Cardiac muscle cell (in vitro differentiated cells and primary cell): ENCODE results near the gene ERC2. TPM values are rescaled to one million over a fixed set of nuclear protein-coding genes. Genes with fewer than 3 reads are reported as not detected.

Experiments
- DNase-seq, 2 donors: peaks; one replicate each; pipeline versions ENCODE4 v3.0.0 to v3.0.0-alpha.2; 2010 to 2017; ENCODE audit warnings: low read depth in 1 of 2, low spot score in 1 of 2
- H3K27ac ChIP-seq: fragments of 200-600 bp; sonication (generic); 2 replicates; pipeline ENCODE4 v1.5.1; 2016
- H3K27me3 ChIP-seq: fragments of 200-600 bp; sonication (generic); 2 replicates; pipeline ENCODE4 v1.6.0; 2016; ENCODE audit warnings: control low read depth
- H3K36me3 ChIP-seq: fragments of 200-600 bp; sonication (generic); 2 replicates; pipeline ENCODE4 v1.5.1; 2016; ENCODE audit warnings: control low read depth
- H3K4me1 ChIP-seq: fragments of 200-600 bp; sonication (generic); 2 replicates; pipeline ENCODE4 v1.8.1; 2017; ENCODE audit warnings: low read depth, mild to moderate bottlenecking, mixed run types
- H3K4me3 ChIP-seq: fragments of 200-600 bp; sonication (generic); 2 replicates; pipeline ENCODE4 v1.5.1; 2016; ENCODE audit warnings: mild to moderate bottlenecking
- H3K9me3 ChIP-seq: fragments of 200-600 bp; sonication (generic); 2 replicates; pipeline ENCODE4 v1.5.1; 2017; ENCODE audit warnings: low read depth, mild to moderate bottlenecking, control low read depth
- CTCF ChIP-seq: IDR thresholded peaks from 2 replicates; pipeline ENCODE4 v1.5.1; 2012; ENCODE audit warnings: low read depth, mild to moderate bottlenecking, low read length
- polyA plus RNA-seq: library from polyadenylated mRNA; unstranded; fragments of >200 nt; fragmentation: Nextera tagmentation; extraction: Ambion mirVana; gene quantifications from 2 replicates; pipeline ENCODE4 v1.2.1, GENCODE V29; 2016
- total RNA-seq: library from RNA; depleted of rRNA; stranded (reverse); fragments of >200 nt; gene quantifications from 2 replicates; pipeline ENCODE4 v1.2.3, GENCODE V29; 2016

The ERC2 gene
- total and polyA plus RNA-seq, 2 experiments from 2014 or later, result 18.1 to 29.0 TPM

GRCh38 chr3:56123487-56123886, 344.8 kb downstream of the ERC2 start:
- no peaks in the 10 kb centered on the region for H3K36me3 ChIP-seq
- H3K27me3 ChIP-seq, result no peaks in the 10 kb centered on the region
- H3K4me1 ChIP-seq, result peaks cover 7% of the 10 kb centered on the region
- no peaks in the 10 kb centered on the region for H3K9me3 ChIP-seq
- H3K4me3 ChIP-seq, result no peak overlapping the region
- H3K27ac ChIP-seq, result no peak overlapping the region
- no peak for DNase-seq
- TF ChIP-seq CTCF, result no peak

- TF ChIP-seq CTCF, result no peak
- no peak for DNase-seq
- Histone ChIP-seq H3K36me3 (no peaks in the 10 kb centered on the region), H3K27me3 (no peaks in the 10 kb centered on the region), H3K9me3 (no peaks in the 10 kb centered on the region), H3K4me3 (no peak overlapping the region), H3K4me1 (peaks cover 4% of the 10 kb centered on the region), H3K27ac (no peak overlapping the region)
Measured at GRCh38 chr3:56122911-56123310, 345.4 kb downstream of the ERC2 start.

- H3K36me3 ChIP-seq, result no peaks in the 10 kb centered on the region
- no peak overlapping the region for H3K4me3 ChIP-seq
- H3K9me3 ChIP-seq, result no peaks in the 10 kb centered on the region
- TF ChIP-seq CTCF, result no peak
- DNase-seq, result no peak
- H3K27me3 ChIP-seq, result no peaks in the 10 kb centered on the region
- peaks cover 4% of the 10 kb centered on the region for H3K4me1 ChIP-seq
- H3K27ac ChIP-seq, result no peak overlapping the region
Measured at GRCh38 chr3:56121716-56122115, 346.6 kb downstream of the ERC2 start.

GRCh38 chr3:56119575-56120349, 348.5 kb downstream of the ERC2 start:
- peak in 1 of 2 donors; percentile 83 for DNase-seq
- Histone ChIP-seq H3K27me3 (no peaks in the 10 kb centered on the region), H3K36me3 (no peaks in the 10 kb centered on the region), H3K9me3 (no peaks in the 10 kb centered on the region), H3K27ac (no peak overlapping the region), H3K4me3 (no peak overlapping the region), H3K4me1 (no peaks in the 10 kb centered on the region)
- no peak for TF ChIP-seq CTCF

- no peak overlapping the region for H3K27ac ChIP-seq
- no peaks in the 10 kb centered on the region for H3K9me3 ChIP-seq
- no peak for TF ChIP-seq CTCF
- no peak for DNase-seq
- H3K36me3 ChIP-seq, result no peaks in the 10 kb centered on the region
- no peaks in the 10 kb centered on the region for H3K4me1 ChIP-seq
- no peaks in the 10 kb centered on the region for H3K27me3 ChIP-seq
- H3K4me3 ChIP-seq, result no peak overlapping the region
Measured at GRCh38 chr3:56118968-56119367, 349.3 kb downstream of the ERC2 start.
